ENCODE measurements around the gene PMPCA.

Gene PMPCA

DNA sequence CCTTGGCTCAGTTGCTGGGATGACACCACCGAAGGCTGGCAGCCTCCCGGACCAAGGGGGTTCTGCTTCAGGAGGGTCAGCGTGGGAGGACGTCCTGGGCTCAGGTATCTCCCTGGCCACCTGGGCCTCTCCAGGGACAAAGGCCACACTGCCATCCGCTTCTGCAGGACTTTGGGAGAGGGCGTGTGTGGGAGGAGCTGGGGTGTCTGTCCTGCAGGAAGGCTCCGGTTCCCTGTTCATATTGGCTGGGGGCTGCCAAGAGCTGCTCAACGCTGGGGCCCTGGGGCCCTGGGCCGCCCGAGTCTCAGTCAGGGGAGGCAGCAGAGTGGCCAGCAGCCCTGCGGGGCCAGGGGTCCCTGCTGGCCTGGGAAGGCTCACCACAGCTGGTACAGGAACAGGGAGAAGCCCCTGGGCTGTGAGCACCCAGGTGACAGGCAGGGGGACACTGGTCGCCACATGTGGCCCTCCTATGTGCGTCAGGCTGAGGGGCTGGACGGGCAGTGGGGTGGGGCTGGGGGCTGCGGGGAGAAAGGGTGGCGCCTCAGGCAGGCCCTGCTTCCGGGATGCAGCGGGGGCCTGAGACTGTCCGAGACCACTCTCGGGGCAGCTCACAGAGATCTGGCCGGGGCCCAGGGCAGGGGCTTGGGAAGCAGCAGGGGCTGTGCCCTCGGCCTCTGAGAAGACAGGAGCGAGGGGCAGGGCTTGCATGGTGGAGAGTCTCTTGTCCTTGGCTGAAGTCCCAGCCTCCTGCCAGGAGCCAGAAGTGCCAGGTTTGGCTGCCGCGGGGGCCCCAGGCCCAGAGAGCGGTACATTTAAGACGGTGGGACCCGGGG lies 32.1 kb upstream of the PMPCA start:
- TF ChIP-seq EZH2phosphoT487 (IDR thresholded peaks at IDR 0.05; ENCODE audit: borderline replicate concordance): no peak
- TF ChIP-seq, protein P1, sequence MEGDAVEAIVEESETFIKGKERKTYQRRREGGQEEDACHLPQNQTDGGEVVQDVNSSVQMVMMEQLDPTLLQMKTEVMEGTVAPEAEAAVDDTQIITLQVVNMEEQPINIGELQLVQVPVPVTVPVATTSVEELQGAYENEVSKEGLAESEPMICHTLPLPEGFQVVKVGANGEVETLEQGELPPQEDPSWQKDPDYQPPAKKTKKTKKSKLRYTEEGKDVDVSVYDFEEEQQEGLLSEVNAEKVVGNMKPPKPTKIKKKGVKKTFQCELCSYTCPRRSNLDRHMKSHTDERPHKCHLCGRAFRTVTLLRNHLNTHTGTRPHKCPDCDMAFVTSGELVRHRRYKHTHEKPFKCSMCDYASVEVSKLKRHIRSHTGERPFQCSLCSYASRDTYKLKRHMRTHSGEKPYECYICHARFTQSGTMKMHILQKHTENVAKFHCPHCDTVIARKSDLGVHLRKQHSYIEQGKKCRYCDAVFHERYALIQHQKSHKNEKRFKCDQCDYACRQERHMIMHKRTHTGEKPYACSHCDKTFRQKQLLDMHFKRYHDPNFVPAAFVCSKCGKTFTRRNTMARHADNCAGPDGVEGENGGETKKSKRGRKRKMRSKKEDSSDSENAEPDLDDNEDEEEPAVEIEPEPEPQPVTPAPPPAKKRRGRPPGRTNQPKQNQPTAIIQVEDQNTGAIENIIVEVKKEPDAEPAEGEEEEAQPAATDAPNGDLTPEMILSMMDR (conservative IDR thresholded peaks at IDR 0.05; ENCODE audit: low read length): no peak
- Histone ChIP-seq H3K9me3 (ENCODE audit: insufficient read depth, low read depth, low read length) (no peaks in the 10 kb centered on the region), H3K27me3 (ENCODE audit: insufficient read depth, low read length, poor library complexity, severe bottlenecking) (no peaks in the 10 kb centered on the region), H3K9me2 (replicated peaks; ENCODE audit: low read depth, low read length) (no peaks in the 10 kb centered on the region), H2AFZ (ENCODE audit: low read length) (no peak overlapping the region), H3F3A (ENCODE audit: low read depth) (no peaks in the 10 kb centered on the region), H3K36me3 (ENCODE audit: insufficient read depth, low read length) (peaks cover 7% of the 10 kb centered on the region; the same call in 1 of the 2 replicates), H3K4me2 (ENCODE audit: low read depth, low read length, poor library complexity, severe bottlenecking) (no peak overlapping the region), H4K20me1 (ENCODE audit: insufficient read depth, low read length, poor library complexity, severe bottlenecking) (no peaks in the 10 kb centered on the region), H3K4me1 (ENCODE audit: insufficient read depth, low read length, poor library complexity, severe bottlenecking) (no peaks in the 10 kb centered on the region), H3K4me3 (ENCODE audit: low read length, poor library complexity, severe bottlenecking) (no peak overlapping the region), H3K79me2 (ENCODE audit: insufficient read depth, low read length) (no peaks in the 10 kb centered on the region), H3K9ac (ENCODE audit: low read depth, low read length, poor library complexity, severe bottlenecking) (no peak overlapping the region)

DNA sequence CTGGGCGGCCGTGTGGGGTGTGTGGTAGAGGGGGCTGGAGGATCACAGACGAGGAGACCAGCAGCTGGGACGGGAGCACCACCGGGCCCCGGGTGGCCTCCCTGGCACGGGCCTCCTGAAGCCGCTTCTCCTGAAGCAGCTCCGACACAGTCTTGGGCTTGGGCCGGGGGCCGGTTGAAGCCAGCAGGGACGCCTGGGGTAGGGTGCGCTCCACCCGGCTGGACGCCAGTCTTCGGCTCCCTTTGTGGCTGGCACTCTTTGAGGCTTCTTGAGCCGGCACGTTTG lies 31.5 kb upstream of the PMPCA start:
- no peak for TF ChIP-seq EZH2phosphoT487 (IDR thresholded peaks at IDR 0.05; ENCODE audit: borderline replicate concordance)
- TF ChIP-seq, protein P1 (conservative IDR thresholded peaks at IDR 0.05; ENCODE audit: low read length): no peak
- Histone ChIP-seq H3K79me2 (ENCODE audit: insufficient read depth, low read length) (no peaks in the 10 kb centered on the region), H3K36me3 (ENCODE audit: insufficient read depth, low read length) (peaks cover 9% of the 10 kb centered on the region; the same call in 1 of the 2 replicates), H3K9ac (ENCODE audit: low read depth, low read length, poor library complexity, severe bottlenecking) (no peak overlapping the region), H2AFZ (ENCODE audit: low read length) (no peak overlapping the region), H3K4me2 (ENCODE audit: low read depth, low read length, poor library complexity, severe bottlenecking) (no peak overlapping the region), H3K4me1 (ENCODE audit: insufficient read depth, low read length, poor library complexity, severe bottlenecking) (no peaks in the 10 kb centered on the region), H3F3A (ENCODE audit: low read depth) (no peaks in the 10 kb centered on the region), H3K9me3 (ENCODE audit: insufficient read depth, low read depth, low read length) (no peaks in the 10 kb centered on the region), H4K20me1 (ENCODE audit: insufficient read depth, low read length, poor library complexity, severe bottlenecking) (no peaks in the 10 kb centered on the region), H3K27me3 (ENCODE audit: insufficient read depth, low read length, poor library complexity, severe bottlenecking) (no peaks in the 10 kb centered on the region), H3K4me3 (ENCODE audit: low read length, poor library complexity, severe bottlenecking) (no peak overlapping the region), H3K9me2 (replicated peaks; ENCODE audit: low read depth, low read length) (no peaks in the 10 kb centered on the region)

DNA sequence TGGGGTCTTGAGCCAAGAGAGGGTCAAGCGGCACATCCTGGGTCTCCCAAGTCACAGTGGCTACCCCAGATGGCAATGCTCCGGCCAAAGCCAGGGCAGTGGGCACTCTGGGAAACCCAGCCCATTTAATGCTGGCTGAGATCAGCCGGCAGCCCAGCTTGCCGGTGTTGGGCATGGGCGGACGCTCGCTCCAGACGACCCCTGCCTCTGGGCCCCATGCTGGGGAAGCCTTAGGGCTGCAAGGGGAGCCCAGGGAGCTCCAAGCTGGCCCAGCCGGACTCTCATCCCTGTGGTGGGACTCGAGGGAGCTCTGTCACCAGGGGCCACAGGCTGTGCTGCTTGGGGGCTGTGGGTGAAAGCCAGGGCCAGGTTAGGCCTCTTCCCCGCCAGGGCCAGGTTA lies 31.1 kb upstream of the PMPCA start:
- Histone ChIP-seq H3K79me2 (ENCODE audit: insufficient read depth, low read length) (no peaks in the 10 kb centered on the region), H3K4me1 (ENCODE audit: insufficient read depth, low read length, poor library complexity, severe bottlenecking) (no peaks in the 10 kb centered on the region), H3K36me3 (ENCODE audit: insufficient read depth, low read length) (peaks cover 9% of the 10 kb centered on the region; the same call in 1 of the 2 replicates), H2AFZ (ENCODE audit: low read length) (no peak overlapping the region), H3K9ac (ENCODE audit: low read depth, low read length, poor library complexity, severe bottlenecking) (no peak overlapping the region), H4K20me1 (ENCODE audit: insufficient read depth, low read length, poor library complexity, severe bottlenecking) (no peaks in the 10 kb centered on the region), H3K4me3 (ENCODE audit: low read length, poor library complexity, severe bottlenecking) (no peak overlapping the region), H3F3A (ENCODE audit: low read depth) (no peaks in the 10 kb centered on the region), H3K9me3 (ENCODE audit: insufficient read depth, low read depth, low read length) (no peaks in the 10 kb centered on the region), H3K4me2 (ENCODE audit: low read depth, low read length, poor library complexity, severe bottlenecking) (no peak overlapping the region), H3K27me3 (ENCODE audit: insufficient read depth, low read length, poor library complexity, severe bottlenecking) (no peaks in the 10 kb centered on the region), H3K9me2 (replicated peaks; ENCODE audit: low read depth, low read length) (no peaks in the 10 kb centered on the region)
- TF ChIP-seq EZH2phosphoT487 (IDR thresholded peaks at IDR 0.05; ENCODE audit: borderline replicate concordance): no peak
- TF ChIP-seq, protein P1 (conservative IDR thresholded peaks at IDR 0.05; ENCODE audit: low read length): no peak

Data from Loucy (cell line).